SK-N-SH treated with all-trans-retinoic acid at 6 μM for 48 hours (cell line): ENCODE measurements around the gene PRF1.

ENCODE experiments used
- ARNTL ChIP-seq: fragments of 450-650 bp; formaldehyde crosslinking; IDR thresholded peaks from 2 replicates; pipeline ENCODE4 v1.5.0; 2020; ENCODE audit warnings: low read depth, mild to moderate bottlenecking, moderate library complexity, borderline replicate concordance
- CSDC2 ChIP-seq: fragments of 250-450 bp; sonication (Bioruptor Pico); IDR thresholded peaks from 2 replicates; pipeline ENCODE4 v1.5.0; 2020; ENCODE audit warnings: mild to moderate bottlenecking, moderate library complexity
- TF ChIP-seq, protein P1 (sequence below): fragments of 250-450 bp; sonication (Bioruptor Pico); IDR thresholded peaks from 2 replicates; pipeline ENCODE4 v1.8.0; 2020; ENCODE audit warnings: mild to moderate bottlenecking, moderate library complexity, borderline replicate concordance

DNA sequence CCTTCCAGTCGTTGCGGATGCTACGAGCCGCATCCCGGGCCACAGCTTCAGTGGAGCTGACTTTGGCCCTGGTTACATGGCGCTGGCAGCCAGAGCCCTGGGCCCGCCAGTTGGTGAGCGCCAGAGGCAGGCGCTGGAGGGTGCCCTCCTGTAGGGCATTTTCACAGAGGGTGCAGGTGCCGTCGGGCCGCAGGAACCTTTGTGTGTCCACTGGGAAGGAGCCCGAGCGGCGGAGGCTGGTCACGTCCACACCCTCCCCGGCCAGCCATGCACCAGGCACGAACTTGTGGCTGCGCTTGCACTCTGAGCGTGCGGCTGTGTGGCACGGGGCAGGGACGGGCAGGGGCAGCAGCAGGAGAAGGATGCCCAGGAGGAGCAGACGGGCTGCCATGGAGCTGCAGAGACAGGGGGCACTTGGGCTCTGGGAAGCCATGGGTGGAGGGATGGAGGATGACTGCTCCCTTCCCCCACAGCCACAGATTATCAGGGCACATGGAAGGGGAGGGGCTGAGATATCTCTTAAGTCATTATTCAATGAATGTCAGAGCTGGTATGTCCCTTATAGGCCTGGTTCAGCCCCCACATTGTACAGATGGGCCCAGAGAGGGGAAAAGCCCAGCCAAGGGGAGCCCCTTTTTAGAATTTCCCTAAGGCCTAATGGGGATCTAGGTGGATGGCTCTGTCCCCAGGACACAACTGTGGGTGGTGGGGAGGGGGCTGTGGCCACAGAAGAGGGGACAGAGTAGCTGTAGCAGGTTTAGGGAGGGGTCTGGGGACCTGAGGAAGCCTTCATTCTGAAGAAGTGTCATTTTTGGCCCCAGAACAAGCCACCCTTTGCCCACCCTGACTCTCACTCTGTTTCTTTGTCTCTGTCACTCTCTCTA, 1.8 kb downstream of the PRF1 start:
- TF ChIP-seq, protein P1, sequence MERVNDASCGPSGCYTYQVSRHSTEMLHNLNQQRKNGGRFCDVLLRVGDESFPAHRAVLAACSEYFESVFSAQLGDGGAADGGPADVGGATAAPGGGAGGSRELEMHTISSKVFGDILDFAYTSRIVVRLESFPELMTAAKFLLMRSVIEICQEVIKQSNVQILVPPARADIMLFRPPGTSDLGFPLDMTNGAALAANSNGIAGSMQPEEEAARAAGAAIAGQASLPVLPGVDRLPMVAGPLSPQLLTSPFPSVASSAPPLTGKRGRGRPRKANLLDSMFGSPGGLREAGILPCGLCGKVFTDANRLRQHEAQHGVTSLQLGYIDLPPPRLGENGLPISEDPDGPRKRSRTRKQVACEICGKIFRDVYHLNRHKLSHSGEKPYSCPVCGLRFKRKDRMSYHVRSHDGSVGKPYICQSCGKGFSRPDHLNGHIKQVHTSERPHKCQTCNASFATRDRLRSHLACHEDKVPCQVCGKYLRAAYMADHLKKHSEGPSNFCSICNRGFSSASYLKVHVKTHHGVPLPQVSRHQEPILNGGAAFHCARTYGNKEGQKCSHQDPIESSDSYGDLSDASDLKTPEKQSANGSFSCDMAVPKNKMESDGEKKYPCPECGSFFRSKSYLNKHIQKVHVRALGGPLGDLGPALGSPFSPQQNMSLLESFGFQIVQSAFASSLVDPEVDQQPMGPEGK, result no peak
- TF ChIP-seq ARNTL (no peak), CSDC2 (CRISPR knock-in tag) (no peak)
